Measurements from ENCODE around the gene PLXDC1.
"Not testable (repeated sequence)": the region's sequence is repeated elsewhere in the genome, so short reads cannot be mapped to it uniquely, and the experiment has no call there.

The PLXDC1 gene

DNA sequence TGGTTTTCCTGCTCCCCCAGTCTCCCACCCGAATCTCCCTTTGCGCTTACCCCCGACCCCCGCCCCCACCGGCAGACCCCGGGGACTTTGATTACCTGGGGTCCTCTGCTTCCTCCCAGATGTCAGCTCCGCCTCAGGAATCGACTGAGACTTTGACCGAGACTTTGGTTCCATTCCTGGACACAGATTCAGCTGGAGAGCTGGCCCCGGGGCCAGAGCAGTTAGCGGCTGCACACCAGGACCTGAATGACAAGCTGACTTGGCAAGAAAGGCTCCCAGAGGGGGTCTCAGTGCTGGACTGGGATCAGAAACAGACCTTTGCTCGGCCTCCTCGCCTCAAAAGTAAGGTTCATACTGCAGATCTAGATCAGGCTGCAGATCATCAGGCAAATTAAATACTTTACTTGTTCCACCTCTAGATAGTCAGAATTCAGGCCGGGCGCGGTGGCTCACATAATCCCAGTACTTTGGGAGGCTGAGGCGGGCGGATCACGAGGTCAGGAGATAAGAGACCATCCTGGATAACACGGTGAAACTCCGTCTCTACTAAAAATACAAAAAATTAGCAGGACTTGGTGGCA is 123.9 kb downstream of the PLXDC1 start:
- no peak for DNase-seq (ENCODE audit: extremely low spot score, insufficient read length, low read depth)
- FAIRE-seq: no peak

DNA sequence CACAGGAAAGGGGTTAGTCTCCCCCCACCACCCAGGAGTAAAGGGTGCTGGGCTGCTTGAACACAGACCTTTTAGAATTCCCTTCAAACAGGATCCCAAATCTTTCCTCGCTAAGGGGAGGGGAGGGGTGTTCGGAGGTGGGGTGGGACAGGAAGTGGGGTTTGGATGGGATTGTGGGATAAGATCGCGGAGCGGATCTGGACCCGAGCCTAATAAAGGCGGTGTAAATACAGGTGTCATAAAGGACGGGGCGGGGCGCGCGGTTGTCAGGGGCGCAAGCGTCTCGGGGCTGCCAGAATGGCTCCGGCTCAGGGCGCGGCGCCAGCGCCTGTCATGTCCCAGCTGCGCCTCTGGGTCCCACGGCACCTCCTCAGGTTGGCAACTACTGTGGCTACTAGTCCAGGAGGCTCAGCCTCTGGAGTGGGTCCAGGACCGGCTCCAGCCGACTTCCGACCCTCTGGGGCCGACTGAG is 124.4 kb downstream of the PLXDC1 start:
- DNase-seq (ENCODE audit: extremely low spot score, insufficient read length, low read depth) (no peak), FAIRE-seq (no peak)

DNA sequence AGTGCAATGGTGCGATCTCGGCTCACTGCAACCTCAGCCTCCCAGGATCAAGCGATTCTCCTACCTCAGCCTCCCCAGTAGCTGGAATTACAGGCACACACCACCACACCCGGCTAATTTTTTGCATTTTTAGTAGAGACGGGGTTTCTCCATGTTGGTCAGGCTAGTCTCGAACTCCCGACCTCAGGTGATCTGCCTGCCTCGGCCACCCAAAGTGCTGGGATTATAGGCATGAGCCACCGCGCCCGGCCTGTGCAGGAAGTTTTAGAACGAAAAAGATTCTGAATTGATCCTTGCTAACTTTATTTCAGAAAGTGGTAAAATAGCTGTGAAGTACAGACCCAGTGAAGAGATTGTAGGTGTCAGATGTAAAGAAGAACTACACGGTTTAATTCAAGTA is 125.1 kb downstream of the PLXDC1 start:
- DNase-seq (ENCODE audit: extremely low spot score, insufficient read length, low read depth); FAIRE-seq: not testable (repeated sequence)

DNA sequence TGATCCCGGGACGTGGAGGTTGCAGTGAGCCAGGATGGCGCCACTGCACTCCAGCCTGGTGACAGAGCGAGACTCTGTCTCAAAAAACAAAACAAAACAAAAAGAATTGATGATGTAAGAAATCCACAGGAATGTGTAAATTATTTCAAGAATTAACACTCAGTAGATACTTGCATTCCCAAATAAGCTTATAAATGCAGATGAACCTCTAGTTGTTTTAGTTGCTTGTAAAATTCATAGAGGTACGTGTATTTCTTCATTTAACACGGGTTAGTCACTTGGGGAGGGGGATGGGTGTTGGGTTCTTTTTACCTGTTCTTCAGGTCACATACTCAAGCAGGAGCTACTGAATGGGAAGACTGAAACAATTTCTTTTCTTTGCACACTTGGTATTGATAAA is 128.5 kb downstream of the PLXDC1 start:
- no peak for DNase-seq (ENCODE audit: extremely low spot score, insufficient read length, low read depth)
- no peak for FAIRE-seq

GRCh38 chr17:39020037-39020436 is 131.4 kb downstream of the PLXDC1 start:
- not testable (repeated sequence) for FAIRE-seq; DNase-seq (ENCODE audit: extremely low spot score, insufficient read length, low read depth)

- FAIRE-seq: no peak
- DNase-seq (ENCODE audit: extremely low spot score, insufficient read length, low read depth): no peak
These were observed 132.9 kb downstream of the PLXDC1 start for GRCh38 chr17:39018267-39019134.

GRCh38 chr17:39016193-39017153 is 135.0 kb downstream of the PLXDC1 start:
- no peak for DNase-seq (ENCODE audit: extremely low spot score, insufficient read length, low read depth)
- no peak for FAIRE-seq

DNA sequence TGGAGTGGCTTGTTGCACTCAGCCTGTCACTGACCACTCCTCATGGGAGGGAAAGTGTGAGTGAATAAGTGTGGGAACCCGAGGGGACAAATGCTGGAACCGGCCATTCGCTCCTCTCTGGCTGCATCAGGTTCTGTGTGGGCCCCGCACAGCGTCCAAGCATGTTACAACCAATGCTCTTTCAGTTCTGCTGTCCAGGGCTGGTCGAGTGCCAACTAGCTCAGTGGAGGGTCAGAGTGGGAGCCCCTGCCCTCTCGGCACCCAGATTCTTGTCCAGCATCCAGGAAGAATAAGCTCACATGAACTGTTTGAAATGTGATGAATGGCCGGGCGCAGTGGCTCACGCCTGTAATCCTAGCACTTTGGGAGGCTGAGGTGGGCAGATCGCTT is 135.9 kb downstream of the PLXDC1 start:
- DNase-seq (ENCODE audit: extremely low spot score, insufficient read length, low read depth) (no peak), FAIRE-seq (no peak)

- no peak for FAIRE-seq
- DNase-seq (ENCODE audit: extremely low spot score, insufficient read length, low read depth): no peak
These were observed 136.5 kb downstream of the PLXDC1 start for GRCh38 chr17:39014795-39015545.

GRCh38 chr17:39014044-39014794 is 137.2 kb downstream of the PLXDC1 start:
- DNase-seq (ENCODE audit: extremely low spot score, insufficient read length, low read depth) (no peak), FAIRE-seq (no peak)

Measured in GM18507 (cell line).